SK-N-SH (cell line): ENCODE measurements around the gene USP14. TPM values are rescaled to one million over a fixed set of nuclear protein-coding genes. Genes with fewer than 3 reads are reported as not detected.

Experiments
- CTCF ChIA-PET: fragments of 300-600, 350-600 bp; formaldehyde crosslinking; extraction: SDS; loops from one replicate; lab custom pipeline; 2021; lab: Yijun Ruan, JAX
- POLR2A ChIA-PET: fragments of 350-600 bp; sonication (Branson Sonifier 250); formaldehyde crosslinking; extraction: SDS; loops from one replicate; lab custom pipeline; 2020; ENCODE audit warnings: antibody characterized with exemption, inconsistent platforms; lab: Yijun Ruan, JAX
- DNase-seq: peaks from one replicate; pipeline ENCODE4 v3.0.0; 2012
- H2AFZ ChIP-seq: fragments of 200-600 bp; sonication (generic); 2 replicates; pipeline ENCODE4 v1.8.1; 2016; ENCODE audit warnings: antibody characterized with exemption, mild to moderate bottlenecking, low read depth
- H3F3A ChIP-seq: fragments of 200-600 bp; sonication (generic); replicated peaks from 2 replicates; pipeline ENCODE3; 2016; ENCODE audit warnings: antibody characterized with exemption, mild to moderate bottlenecking; ENCODE audit not compliant: insufficient read depth
- H3K27ac ChIP-seq, 2 experiments: fragments of 200-500 bp in 1 of 2; fragments of 200-600 bp in 1 of 2; sonication (Bioruptor generic) in 1 of 2; sonication (generic), shearing (Covaris generic) in 1 of 2; 2 replicates each; pipeline versions ENCODE4 v1.5.1 to v1.6.1; 2014 to 2016; ENCODE audit warnings: low read depth in 2 of 2, inconsistent platforms in 1 of 2, low read length in 1 of 2, mild to moderate bottlenecking in 1 of 2, mixed read lengths in 1 of 2
- H3K27me3 ChIP-seq: fragments of 200-600 bp; sonication (generic), shearing (Covaris generic); 2 replicates; pipeline ENCODE4 v1.6.1; 2016; ENCODE audit warnings: mixed run types; ENCODE audit not compliant: insufficient read depth
- H3K36me3 ChIP-seq, 2 experiments: fragments of 200-500 bp in 1 of 2; fragments of 200-600 bp in 1 of 2; sonication (Bioruptor generic) in 1 of 2; sonication (generic) in 1 of 2; replicated peaks in 1 of 2; 2 replicates each; pipeline versions ENCODE3 to v1.5.1; 2014 to 2016; ENCODE audit warnings: low read length in 1 of 2, mild to moderate bottlenecking in 1 of 2; ENCODE audit not compliant: insufficient read depth in 2 of 2, control insufficient read depth in 1 of 2
- H3K4me1 ChIP-seq, 2 experiments: fragments of 200-500 bp in 1 of 2; fragments of 200-600 bp in 1 of 2; sonication (Bioruptor generic) in 1 of 2; sonication (generic), shearing (Covaris generic) in 1 of 2; 2 replicates each; pipeline versions ENCODE4 v1.5.1 to v1.6.1; 2014 to 2016; ENCODE audit warnings: low read depth in 1 of 2, low read length in 1 of 2, mixed run types in 1 of 2; ENCODE audit not compliant: insufficient read depth in 2 of 2, control insufficient read depth in 1 of 2
- H3K4me2 ChIP-seq: fragments of 200-600 bp; sonication (generic), shearing (Covaris generic); 2 replicates; pipeline ENCODE4 v1.6.1; 2017; ENCODE audit warnings: mixed run types
- H3K4me3 ChIP-seq, 2 experiments: fragments of 200-500 bp in 1 of 2; fragments of 200-600 bp in 1 of 2; sonication (Bioruptor generic) in 1 of 2; sonication (generic), shearing (Covaris generic) in 1 of 2; 2 replicates each; pipeline versions ENCODE4 v1.5.1 to v1.8.1; 2014 to 2016; ENCODE audit warnings: low read depth in 2 of 2, inconsistent platforms in 1 of 2, low read length in 1 of 2, mild to moderate bottlenecking in 1 of 2, mixed read lengths in 1 of 2, moderate library complexity in 1 of 2
- H3K79me2 ChIP-seq: fragments of 200-600 bp; sonication (generic); 2 replicates; pipeline ENCODE4 v1.8.1; 2017; ENCODE audit warnings: mild to moderate bottlenecking; ENCODE audit not compliant: insufficient read depth
- H3K9ac ChIP-seq: fragments of 200-600 bp; sonication (generic); 2 replicates; pipeline ENCODE4 v1.6.1; 2017; ENCODE audit warnings: mixed run types
- H3K9me2 ChIP-seq: fragments of 200-600 bp; sonication (generic); 2 replicates; pipeline ENCODE4 v1.6.1; 2017; ENCODE audit warnings: mixed run types
- H3K9me3 ChIP-seq: fragments of 200-600 bp; sonication (generic); 2 replicates; pipeline ENCODE4 v1.6.1; 2017; ENCODE audit warnings: mixed run types, mild to moderate bottlenecking, moderate library complexity
- H4K20me1 ChIP-seq: fragments of 200-600 bp; sonication (generic); 2 replicates; pipeline ENCODE4 v1.6.1; 2017; ENCODE audit warnings: mild to moderate bottlenecking, mixed run types; ENCODE audit not compliant: insufficient read depth
- EP300 ChIP-seq, 2 experiments: IDR thresholded peaks; 2 replicates each; pipeline versions ENCODE4 v1.4.0 to v1.6.1; 2012; ENCODE audit warnings: borderline replicate concordance in 1 of 2, low read depth in 1 of 2, low read length in 1 of 2
- FOXM1 ChIP-seq: IDR thresholded peaks from 2 replicates; pipeline ENCODE4 v1.4.0; 2012; ENCODE audit warnings: low read depth, mild to moderate bottlenecking
- GATA2 ChIP-seq: sonication (generic); formaldehyde crosslinking; IDR thresholded peaks from 2 replicates; pipeline ENCODE4 v1.5.0; 2020; ENCODE audit warnings: mild to moderate bottlenecking, missing genetic modification reagents
- MXI1 ChIP-seq: IDR thresholded peaks from 2 replicates; pipeline ENCODE4 v1.6.1; 2012; ENCODE audit warnings: mild to moderate bottlenecking, low read depth, low read length, improper control_type of control experiment
- NFIC ChIP-seq: IDR thresholded peaks from 2 replicates; pipeline ENCODE4 v1.4.0; 2012; ENCODE audit warnings: borderline replicate concordance
- NRF1 ChIP-seq: IDR thresholded peaks from 2 replicates; pipeline ENCODE4 v1.6.1; 2012; ENCODE audit warnings: low read depth, mild to moderate bottlenecking, low read length
- POLR2AphosphoS5 ChIP-seq: IDR thresholded peaks from 2 replicates; pipeline ENCODE4 v1.6.1; 2012; ENCODE audit warnings: low read depth, low read length
- RAD21 ChIP-seq: IDR thresholded peaks from 2 replicates; pipeline ENCODE4 v1.6.1; 2012; ENCODE audit warnings: mild to moderate bottlenecking, low read length
- RCOR1 ChIP-seq: fragments of 150-350 bp; IDR thresholded peaks from 2 replicates; pipeline ENCODE4 v1.6.1; 2017; ENCODE audit warnings: antibody characterized with exemption, low read length
- SIN3A ChIP-seq: IDR thresholded peaks from 2 replicates; pipeline ENCODE4 v1.6.1; 2012; ENCODE audit warnings: low read depth, mild to moderate bottlenecking, low read length, moderate library complexity, borderline replicate concordance
- SMC3 ChIP-seq: IDR thresholded peaks from 2 replicates; pipeline ENCODE4 v1.6.1; 2012; ENCODE audit warnings: low read depth, low read length, improper control_type of control experiment
- TCF12 ChIP-seq: IDR thresholded peaks from 2 replicates; pipeline ENCODE4 v1.4.0; 2012
- TEAD4 ChIP-seq: IDR thresholded peaks from 2 replicates; pipeline ENCODE4 v1.4.0; 2012; ENCODE audit warnings: mild to moderate bottlenecking, borderline replicate concordance; ENCODE audit not compliant: insufficient read depth
- WGBS: methylation state at CpG from one replicate; pipeline ENCODE4 v1.1.6; 2017; ENCODE audit warnings: low lambda C conversion rate; 5-methylcytosine and 5-hydroxymethylcytosine counted together
- polyA plus RNA-seq, 3 experiments: library from polyadenylated mRNA; depleted of rRNA; stranded (reverse); fragments of >200 nt; gene quantifications; 2 replicates each; pipeline ENCODE4 v1.2.3, GENCODE V29; 2012
- TF ChIP-seq, protein P1 (sequence below): IDR thresholded peaks from 2 replicates; pipeline ENCODE4; 2012
- TF ChIP-seq, protein P2 (sequence below): fragments of 150-350 bp; IDR thresholded peaks from 2 replicates; pipeline ENCODE4 v1.6.1; 2017; ENCODE audit warnings: antibody characterized with exemption, low read length, low read depth, borderline replicate concordance
- TF ChIP-seq, protein P3 (sequence below): fragments of 200-600 bp; sonication (generic); IDR thresholded peaks from 2 replicates; pipeline ENCODE4 v1.6.1; 2017; ENCODE audit warnings: antibody characterized with exemption, mild to moderate bottlenecking, moderate library complexity
- TF ChIP-seq, protein P4 (sequence below): IDR thresholded peaks from 2 replicates; pipeline ENCODE4 v1.4.0; 2012; ENCODE audit warnings: low read depth, borderline replicate concordance

Gene USP14
- polyA plus RNA-seq, 1 of the 3 experiments (the other 2 are of a cell fraction): 22.0 TPM

DNA sequence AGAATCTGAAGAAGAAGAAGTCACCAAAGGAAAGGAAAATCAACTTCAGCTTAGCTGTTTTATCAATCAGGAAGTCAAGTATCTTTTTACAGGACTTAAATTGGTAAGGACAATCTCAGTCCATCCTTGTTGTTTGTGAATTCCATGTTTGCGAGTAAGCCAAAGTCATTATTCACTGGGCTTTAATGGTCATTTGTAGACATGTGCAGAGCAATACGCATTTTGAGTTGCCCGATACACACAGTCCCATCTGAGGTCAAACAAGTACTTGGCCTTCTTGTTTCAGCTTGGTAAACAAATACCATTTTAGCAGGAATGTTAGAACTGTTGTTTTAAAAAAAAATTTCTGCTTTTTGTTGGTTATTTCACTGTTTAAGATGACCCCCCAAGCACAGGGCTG is 40.9 kb downstream of the USP14 start:
- H3K9me3 ChIP-seq: no peaks in the 10 kb centered on the region
- H3K27me3 ChIP-seq: no peaks in the 10 kb centered on the region
- peaks cover 74% of the 10 kb centered on the region in 2 experiments for H3K36me3 ChIP-seq
- ChIA-PET CTCF (interaction anchor here (1.6 kb wide), 1 partner anchor 13 kb away, joined by 5 read pairs; no protein-coding TSS in a partner anchor), POLR2A (no interaction called here)
- H3F3A ChIP-seq: no peaks in the 10 kb centered on the region
- no peak overlapping the region for H3K9ac ChIP-seq
- no peak overlapping the region for H3K4me3 ChIP-seq
- no peaks in the 10 kb centered on the region for H3K4me1 ChIP-seq
- no peak overlapping the region for H3K27ac ChIP-seq
- WGBS: 98% methylated on average over 3 of the region's 3 CpGs
- TF ChIP-seq SMC3 (no peak), RAD21 (no peak), TCF12 (no peak), NRF1 (no peak), GATA2 (no peak), EP300 (IDR thresholded peaks at IDR 0.05; ENCODE audit: borderline replicate concordance in 1 of 2, low read depth in 1 of 2, low read length in 1 of 2) (no peak), SIN3A (no peak), MXI1 (no peak), FOXM1 (no peak), NFIC (no peak), POLR2AphosphoS5 (no peak), RCOR1 (no peak), TEAD4 (no peak)
- TF ChIP-seq, protein P1, sequence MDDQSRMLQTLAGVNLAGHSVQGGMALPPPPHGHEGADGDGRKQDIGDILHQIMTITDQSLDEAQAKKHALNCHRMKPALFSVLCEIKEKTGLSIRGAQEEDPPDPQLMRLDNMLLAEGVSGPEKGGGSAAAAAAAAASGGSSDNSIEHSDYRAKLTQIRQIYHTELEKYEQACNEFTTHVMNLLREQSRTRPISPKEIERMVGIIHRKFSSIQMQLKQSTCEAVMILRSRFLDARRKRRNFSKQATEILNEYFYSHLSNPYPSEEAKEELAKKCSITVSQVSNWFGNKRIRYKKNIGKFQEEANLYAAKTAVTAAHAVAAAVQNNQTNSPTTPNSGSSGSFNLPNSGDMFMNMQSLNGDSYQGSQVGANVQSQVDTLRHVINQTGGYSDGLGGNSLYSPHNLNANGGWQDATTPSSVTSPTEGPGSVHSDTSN: no peak
- TF ChIP-seq, protein P2, sequence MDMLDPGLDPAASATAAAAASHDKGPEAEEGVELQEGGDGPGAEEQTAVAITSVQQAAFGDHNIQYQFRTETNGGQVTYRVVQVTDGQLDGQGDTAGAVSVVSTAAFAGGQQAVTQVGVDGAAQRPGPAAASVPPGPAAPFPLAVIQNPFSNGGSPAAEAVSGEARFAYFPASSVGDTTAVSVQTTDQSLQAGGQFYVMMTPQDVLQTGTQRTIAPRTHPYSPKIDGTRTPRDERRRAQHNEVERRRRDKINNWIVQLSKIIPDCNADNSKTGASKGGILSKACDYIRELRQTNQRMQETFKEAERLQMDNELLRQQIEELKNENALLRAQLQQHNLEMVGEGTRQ: no peak
- TF ChIP-seq, protein P3, sequence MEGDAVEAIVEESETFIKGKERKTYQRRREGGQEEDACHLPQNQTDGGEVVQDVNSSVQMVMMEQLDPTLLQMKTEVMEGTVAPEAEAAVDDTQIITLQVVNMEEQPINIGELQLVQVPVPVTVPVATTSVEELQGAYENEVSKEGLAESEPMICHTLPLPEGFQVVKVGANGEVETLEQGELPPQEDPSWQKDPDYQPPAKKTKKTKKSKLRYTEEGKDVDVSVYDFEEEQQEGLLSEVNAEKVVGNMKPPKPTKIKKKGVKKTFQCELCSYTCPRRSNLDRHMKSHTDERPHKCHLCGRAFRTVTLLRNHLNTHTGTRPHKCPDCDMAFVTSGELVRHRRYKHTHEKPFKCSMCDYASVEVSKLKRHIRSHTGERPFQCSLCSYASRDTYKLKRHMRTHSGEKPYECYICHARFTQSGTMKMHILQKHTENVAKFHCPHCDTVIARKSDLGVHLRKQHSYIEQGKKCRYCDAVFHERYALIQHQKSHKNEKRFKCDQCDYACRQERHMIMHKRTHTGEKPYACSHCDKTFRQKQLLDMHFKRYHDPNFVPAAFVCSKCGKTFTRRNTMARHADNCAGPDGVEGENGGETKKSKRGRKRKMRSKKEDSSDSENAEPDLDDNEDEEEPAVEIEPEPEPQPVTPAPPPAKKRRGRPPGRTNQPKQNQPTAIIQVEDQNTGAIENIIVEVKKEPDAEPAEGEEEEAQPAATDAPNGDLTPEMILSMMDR: no peak
- TF ChIP-seq, protein P4, sequence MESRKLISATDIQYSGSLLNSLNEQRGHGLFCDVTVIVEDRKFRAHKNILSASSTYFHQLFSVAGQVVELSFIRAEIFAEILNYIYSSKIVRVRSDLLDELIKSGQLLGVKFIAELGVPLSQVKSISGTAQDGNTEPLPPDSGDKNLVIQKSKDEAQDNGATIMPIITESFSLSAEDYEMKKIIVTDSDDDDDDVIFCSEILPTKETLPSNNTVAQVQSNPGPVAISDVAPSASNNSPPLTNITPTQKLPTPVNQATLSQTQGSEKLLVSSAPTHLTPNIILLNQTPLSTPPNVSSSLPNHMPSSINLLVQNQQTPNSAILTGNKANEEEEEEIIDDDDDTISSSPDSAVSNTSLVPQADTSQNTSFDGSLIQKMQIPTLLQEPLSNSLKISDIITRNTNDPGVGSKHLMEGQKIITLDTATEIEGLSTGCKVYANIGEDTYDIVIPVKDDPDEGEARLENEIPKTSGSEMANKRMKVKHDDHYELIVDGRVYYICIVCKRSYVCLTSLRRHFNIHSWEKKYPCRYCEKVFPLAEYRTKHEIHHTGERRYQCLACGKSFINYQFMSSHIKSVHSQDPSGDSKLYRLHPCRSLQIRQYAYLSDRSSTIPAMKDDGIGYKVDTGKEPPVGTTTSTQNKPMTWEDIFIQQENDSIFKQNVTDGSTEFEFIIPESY: no peak
- DNase-seq: no peak
- peaks cover 10% of the 10 kb centered on the region for H3K79me2 ChIP-seq
- H3K4me2 ChIP-seq: no peak overlapping the region
- no peaks in the 10 kb centered on the region for H4K20me1 ChIP-seq
- no peak overlapping the region for H2AFZ ChIP-seq
- no peaks in the 10 kb centered on the region for H3K9me2 ChIP-seq
